Measurements from ENCODE around the gene GINS1.

DNA sequence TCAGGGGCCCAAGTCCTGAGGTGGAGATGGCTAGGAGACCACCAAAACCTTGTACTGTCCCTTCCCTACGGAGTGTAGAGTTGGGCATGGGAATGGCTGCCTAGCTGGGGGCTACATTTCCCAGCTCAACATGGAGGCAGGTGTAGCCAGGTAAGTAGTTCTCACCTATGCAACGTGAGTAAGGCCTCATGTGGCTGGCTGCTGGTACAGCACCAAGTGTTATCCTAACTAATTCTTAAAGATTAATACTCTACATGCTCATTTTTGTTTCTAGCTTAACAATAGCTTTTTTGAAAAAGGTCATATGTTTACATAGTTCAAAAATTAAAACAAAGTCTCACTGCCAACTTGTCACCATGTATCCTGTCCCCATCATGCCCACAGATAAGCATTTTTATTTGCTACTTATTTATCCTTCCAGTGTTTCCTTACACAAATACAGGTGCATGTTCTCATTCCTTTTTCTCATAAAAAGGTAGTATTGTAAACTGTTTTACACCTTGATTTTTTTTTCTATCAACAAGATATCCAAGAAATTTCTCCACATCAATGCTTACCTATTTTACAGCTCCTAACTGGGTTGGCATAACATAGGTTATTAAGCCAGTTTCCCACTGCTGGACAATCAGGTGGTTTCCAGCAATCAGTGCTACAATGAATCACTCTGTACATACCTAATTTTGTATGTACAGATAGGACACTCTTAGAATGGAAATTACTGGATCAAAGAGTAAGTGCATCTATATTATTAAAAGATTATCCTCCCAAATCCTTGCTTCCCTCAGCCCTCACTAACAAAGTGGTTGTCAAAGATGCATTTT lies 42.4 kb upstream of the GINS1 start:
- TF ChIP-seq, protein P1, sequence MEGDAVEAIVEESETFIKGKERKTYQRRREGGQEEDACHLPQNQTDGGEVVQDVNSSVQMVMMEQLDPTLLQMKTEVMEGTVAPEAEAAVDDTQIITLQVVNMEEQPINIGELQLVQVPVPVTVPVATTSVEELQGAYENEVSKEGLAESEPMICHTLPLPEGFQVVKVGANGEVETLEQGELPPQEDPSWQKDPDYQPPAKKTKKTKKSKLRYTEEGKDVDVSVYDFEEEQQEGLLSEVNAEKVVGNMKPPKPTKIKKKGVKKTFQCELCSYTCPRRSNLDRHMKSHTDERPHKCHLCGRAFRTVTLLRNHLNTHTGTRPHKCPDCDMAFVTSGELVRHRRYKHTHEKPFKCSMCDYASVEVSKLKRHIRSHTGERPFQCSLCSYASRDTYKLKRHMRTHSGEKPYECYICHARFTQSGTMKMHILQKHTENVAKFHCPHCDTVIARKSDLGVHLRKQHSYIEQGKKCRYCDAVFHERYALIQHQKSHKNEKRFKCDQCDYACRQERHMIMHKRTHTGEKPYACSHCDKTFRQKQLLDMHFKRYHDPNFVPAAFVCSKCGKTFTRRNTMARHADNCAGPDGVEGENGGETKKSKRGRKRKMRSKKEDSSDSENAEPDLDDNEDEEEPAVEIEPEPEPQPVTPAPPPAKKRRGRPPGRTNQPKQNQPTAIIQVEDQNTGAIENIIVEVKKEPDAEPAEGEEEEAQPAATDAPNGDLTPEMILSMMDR (IDR thresholded peaks at IDR 0.05; ENCODE audit: low read length), result no peak
- no peak for TF ChIP-seq EZH2 (IDR thresholded peaks at IDR 0.05; ENCODE audit: borderline replicate concordance, low read length)
